Measurements from ENCODE around the gene PM20D2.

GRCh38 chr6:89132057-89132456 is 13.8 kb upstream of the PM20D2 start:
- TF ChIP-seq, protein P1, sequence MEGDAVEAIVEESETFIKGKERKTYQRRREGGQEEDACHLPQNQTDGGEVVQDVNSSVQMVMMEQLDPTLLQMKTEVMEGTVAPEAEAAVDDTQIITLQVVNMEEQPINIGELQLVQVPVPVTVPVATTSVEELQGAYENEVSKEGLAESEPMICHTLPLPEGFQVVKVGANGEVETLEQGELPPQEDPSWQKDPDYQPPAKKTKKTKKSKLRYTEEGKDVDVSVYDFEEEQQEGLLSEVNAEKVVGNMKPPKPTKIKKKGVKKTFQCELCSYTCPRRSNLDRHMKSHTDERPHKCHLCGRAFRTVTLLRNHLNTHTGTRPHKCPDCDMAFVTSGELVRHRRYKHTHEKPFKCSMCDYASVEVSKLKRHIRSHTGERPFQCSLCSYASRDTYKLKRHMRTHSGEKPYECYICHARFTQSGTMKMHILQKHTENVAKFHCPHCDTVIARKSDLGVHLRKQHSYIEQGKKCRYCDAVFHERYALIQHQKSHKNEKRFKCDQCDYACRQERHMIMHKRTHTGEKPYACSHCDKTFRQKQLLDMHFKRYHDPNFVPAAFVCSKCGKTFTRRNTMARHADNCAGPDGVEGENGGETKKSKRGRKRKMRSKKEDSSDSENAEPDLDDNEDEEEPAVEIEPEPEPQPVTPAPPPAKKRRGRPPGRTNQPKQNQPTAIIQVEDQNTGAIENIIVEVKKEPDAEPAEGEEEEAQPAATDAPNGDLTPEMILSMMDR (IDR thresholded peaks at IDR 0.05; ENCODE audit: low read depth, low read length) = no peak
- TF ChIP-seq EZH2phosphoT487 (IDR thresholded peaks at IDR 0.05; ENCODE audit: low read depth) = no peak
